ENCODE measurements around the gene SPAG16.

- no peak for TF ChIP-seq CTCF (IDR thresholded peaks at IDR 0.05)
- TF ChIP-seq POLR2A (IDR thresholded peaks at IDR 0.05): no peak
These were observed 812.0 kb downstream of the SPAG16 start for GRCh38 chr2:214096208-214096715.

Data from heart left ventricle (tissue), 13 donors.